Ishikawa (cell line): ENCODE measurements around the gene FGGY.

ENCODE experiments used
- CEBPB ChIP-seq: IDR thresholded peaks from 2 replicates; pipeline ENCODE4 v1.6.1; 2012
- CREB1 ChIP-seq: IDR thresholded peaks from 2 replicates; pipeline ENCODE4 v1.6.1; 2012; ENCODE audit warnings: low read depth
- EGR1 ChIP-seq: IDR thresholded peaks from 2 replicates; pipeline ENCODE4 v1.6.1; 2012
- EP300 ChIP-seq: IDR thresholded peaks from 2 replicates; pipeline ENCODE4 v1.6.1; 2012; ENCODE audit warnings: borderline replicate concordance
- FOXM1 ChIP-seq: IDR thresholded peaks from 2 replicates; pipeline ENCODE4 v1.6.1; 2012; ENCODE audit warnings: low read depth, borderline replicate concordance
- MAX ChIP-seq: IDR thresholded peaks from 2 replicates; pipeline ENCODE4 v1.6.1; 2012
- NFIC ChIP-seq: IDR thresholded peaks from 2 replicates; pipeline ENCODE4 v1.6.1; 2012
- RAD21 ChIP-seq: IDR thresholded peaks from 2 replicates; pipeline ENCODE4 v1.6.1; 2012; ENCODE audit warnings: low read depth
- TAF1 ChIP-seq: IDR thresholded peaks from 2 replicates; pipeline ENCODE4 v1.6.1; 2012; ENCODE audit warnings: low read depth, mild to moderate bottlenecking
- TCF12 ChIP-seq: IDR thresholded peaks from 2 replicates; pipeline ENCODE4 v1.6.1; 2012; ENCODE audit warnings: low read depth
- TEAD4 ChIP-seq: IDR thresholded peaks from 2 replicates; pipeline ENCODE4 v1.6.1; 2012
- USF1 ChIP-seq: IDR thresholded peaks from 2 replicates; pipeline ENCODE4 v1.6.1; 2012
- YY1 ChIP-seq: IDR thresholded peaks from 2 replicates; pipeline ENCODE4 v1.6.1; 2012; ENCODE audit warnings: low read depth
- ZBTB7A ChIP-seq: IDR thresholded peaks from 2 replicates; pipeline ENCODE4 v1.6.1; 2012; ENCODE audit warnings: low read depth
- TF ChIP-seq, protein P1 (sequence below): IDR thresholded peaks from 2 replicates; pipeline ENCODE4 v1.6.1; 2012; ENCODE audit warnings: low read depth, mild to moderate bottlenecking

FGGY gene

GRCh38 chr1:59361766-59362165, 64.9 kb downstream of the FGGY start:
- no peak for TF ChIP-seq EP300
- TF ChIP-seq NFIC: no peak
- TF ChIP-seq MAX: no peak

DNA sequence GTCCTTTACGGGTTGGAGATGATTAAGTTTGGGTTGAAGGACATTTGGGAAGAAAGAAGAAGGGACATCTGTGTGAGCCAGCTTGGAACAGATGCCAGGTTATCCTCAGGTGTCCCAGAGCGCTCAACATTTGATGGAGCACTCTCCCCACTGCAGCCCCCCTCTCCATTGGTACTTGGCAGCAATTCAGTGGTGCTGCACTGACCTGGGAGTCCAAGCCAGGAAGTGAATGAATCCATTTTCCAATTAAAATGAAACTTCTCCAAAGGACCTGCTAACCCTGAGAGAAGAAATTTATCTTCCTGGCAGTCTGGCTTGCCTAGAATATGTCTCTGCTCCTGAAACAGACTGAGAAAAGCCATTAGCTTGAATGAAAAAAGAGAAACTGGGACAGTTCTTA, 67.1 kb downstream of the FGGY start:
- TF ChIP-seq TCF12 (no peak), EP300 (no peak), MAX (no peak), FOXM1 (no peak), TAF1 (no peak), YY1 (no peak), NFIC (no peak)

DNA sequence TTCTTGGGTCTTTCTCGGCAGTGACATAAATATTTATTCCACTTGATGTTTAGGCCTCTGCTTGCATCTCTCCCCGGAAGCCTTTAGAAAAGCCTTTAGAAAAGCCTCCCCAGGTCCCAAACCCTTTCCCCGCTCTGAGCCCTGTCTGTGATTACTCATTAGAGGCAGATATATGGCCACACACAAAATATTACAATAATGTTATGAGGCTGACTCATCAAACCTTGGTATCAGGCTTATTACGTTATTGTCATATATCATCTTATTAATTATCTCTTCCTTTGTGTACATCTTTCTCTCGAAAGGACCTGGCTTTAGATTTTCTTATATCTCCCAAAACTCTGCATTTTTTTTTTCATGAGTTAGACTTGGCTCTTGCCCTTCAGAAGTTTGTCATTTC, 69.5 kb downstream of the FGGY start:
- TF ChIP-seq TAF1: no peak
- no peak for TF ChIP-seq FOXM1
- no peak for TF ChIP-seq EP300
- no peak for TF ChIP-seq YY1
- TF ChIP-seq CREB1: no peak
- TF ChIP-seq, protein P1, sequence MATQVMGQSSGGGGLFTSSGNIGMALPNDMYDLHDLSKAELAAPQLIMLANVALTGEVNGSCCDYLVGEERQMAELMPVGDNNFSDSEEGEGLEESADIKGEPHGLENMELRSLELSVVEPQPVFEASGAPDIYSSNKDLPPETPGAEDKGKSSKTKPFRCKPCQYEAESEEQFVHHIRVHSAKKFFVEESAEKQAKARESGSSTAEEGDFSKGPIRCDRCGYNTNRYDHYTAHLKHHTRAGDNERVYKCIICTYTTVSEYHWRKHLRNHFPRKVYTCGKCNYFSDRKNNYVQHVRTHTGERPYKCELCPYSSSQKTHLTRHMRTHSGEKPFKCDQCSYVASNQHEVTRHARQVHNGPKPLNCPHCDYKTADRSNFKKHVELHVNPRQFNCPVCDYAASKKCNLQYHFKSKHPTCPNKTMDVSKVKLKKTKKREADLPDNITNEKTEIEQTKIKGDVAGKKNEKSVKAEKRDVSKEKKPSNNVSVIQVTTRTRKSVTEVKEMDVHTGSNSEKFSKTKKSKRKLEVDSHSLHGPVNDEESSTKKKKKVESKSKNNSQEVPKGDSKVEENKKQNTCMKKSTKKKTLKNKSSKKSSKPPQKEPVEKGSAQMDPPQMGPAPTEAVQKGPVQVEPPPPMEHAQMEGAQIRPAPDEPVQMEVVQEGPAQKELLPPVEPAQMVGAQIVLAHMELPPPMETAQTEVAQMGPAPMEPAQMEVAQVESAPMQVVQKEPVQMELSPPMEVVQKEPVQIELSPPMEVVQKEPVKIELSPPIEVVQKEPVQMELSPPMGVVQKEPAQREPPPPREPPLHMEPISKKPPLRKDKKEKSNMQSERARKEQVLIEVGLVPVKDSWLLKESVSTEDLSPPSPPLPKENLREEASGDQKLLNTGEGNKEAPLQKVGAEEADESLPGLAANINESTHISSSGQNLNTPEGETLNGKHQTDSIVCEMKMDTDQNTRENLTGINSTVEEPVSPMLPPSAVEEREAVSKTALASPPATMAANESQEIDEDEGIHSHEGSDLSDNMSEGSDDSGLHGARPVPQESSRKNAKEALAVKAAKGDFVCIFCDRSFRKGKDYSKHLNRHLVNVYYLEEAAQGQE: no peak
- TF ChIP-seq EGR1: no peak
- TF ChIP-seq CEBPB: no peak
- TF ChIP-seq MAX: no peak
- TF ChIP-seq ZBTB7A: no peak
- no peak for TF ChIP-seq USF1
- no peak for TF ChIP-seq RAD21
- TF ChIP-seq NFIC: no peak
- TF ChIP-seq TCF12: no peak
- TF ChIP-seq TEAD4: no peak

DNA sequence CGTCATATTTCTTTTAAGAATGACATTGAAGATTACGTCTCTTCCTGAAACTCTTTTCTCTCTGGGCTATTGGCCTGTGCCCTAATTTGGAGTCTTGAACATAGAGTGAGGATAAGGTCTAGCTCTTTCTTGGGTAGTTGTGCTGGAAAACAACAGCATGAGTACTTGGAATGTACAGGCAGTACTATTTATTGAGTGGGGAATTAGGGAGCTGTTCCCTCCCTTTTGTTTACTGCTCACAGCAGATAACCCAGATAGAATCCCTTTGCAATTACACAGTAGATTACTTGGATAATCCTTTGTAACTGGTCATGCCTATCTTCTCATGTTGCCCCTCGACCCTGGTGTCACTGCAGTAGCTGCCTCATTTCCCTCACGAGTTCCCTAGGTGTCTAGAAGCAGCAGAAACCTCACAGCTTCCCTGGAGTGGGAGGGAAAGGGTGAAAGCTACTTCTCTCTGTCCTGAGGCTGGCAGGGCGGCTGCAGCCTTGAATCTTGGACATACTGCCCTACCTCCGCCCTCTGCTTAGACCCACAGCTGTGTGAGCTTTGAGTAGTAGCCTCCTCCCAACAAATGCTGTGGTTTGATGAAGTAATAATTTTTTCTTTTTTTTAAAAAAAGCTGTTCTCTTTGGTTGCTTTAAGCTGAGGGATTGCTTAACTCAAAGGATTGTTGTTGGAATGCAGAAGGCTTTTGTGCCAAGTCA, 70.6 kb downstream of the FGGY start:
- TF ChIP-seq FOXM1 (no peak), CEBPB (peak; percentile 81)

- TF ChIP-seq EP300 (no peak), CEBPB (no peak), MAX (no peak), CREB1 (no peak), EGR1 (no peak), TAF1 (no peak), RAD21 (no peak), USF1 (no peak), ZBTB7A (no peak), FOXM1 (no peak), YY1 (no peak), TCF12 (no peak), TEAD4 (no peak; the same call in 1 of the 2 replicates), NFIC (no peak)
- TF ChIP-seq, protein P1: no peak
Measured at GRCh38 chr1:59368008-59368670, 71.2 kb downstream of the FGGY start.
